Mesangial cell (primary cell): ENCODE results near the gene RSPH3. TPM values are rescaled to one million over a fixed set of nuclear protein-coding genes. Genes with fewer than 3 reads are reported as not detected.

Experiments used
- total RNA-seq: library from RNA; depleted of rRNA; stranded (reverse); fragments of >200 nt; gene quantifications from 2 replicates; pipeline ENCODE4 v1.2.3, GENCODE V29; 2015

RSPH3 gene
- total RNA-seq: 2.9 and 8.2 TPM in 2 replicates

GRCh38 chr6:158999666-159000403 is at the start of gene RSPH3:
RSPH3 (minus strand) TSS chr6:159000202; CDS start chr6:158999550, 652 bp downstream.

GRCh38 chr6:159044899-159045727 is 45.1 kb upstream of the RSPH3 start, which contains the start of gene TAGAP:
TAGAP (minus strand) TSS chr6:159044991; CDS start chr6:159044146, 845 bp downstream.

Other genes starting within 250 kb of the RSPH3 start
- 161 and 176 TPM in 2 replicates for gene EZR, start 180.8 kb downstream of the RSPH3 start, total RNA-seq
- gene TAGAP, start 44.8 kb upstream of the RSPH3 start, total RNA-seq: not detected in 2 replicates
- gene FNDC1, start 169.2 kb upstream of the RSPH3 start, total RNA-seq: 0.16 and 0.38 TPM in 2 replicates